Limb (tissue), 2 donors: ENCODE results near the gene ATG5.

ENCODE experiments used
- DNase-seq, 2 donors: peaks; one replicate each; pipeline ENCODE4 v3.0.0-alpha.2; 2016; ENCODE audit errors: extremely low spot score in 2 of 2

The ATG5 gene

GRCh38 chr6:106182455-106182854 is 143.1 kb downstream of the ATG5 start:
- DNase-seq, result no peak

GRCh38 chr6:106181664-106182418 is 143.7 kb downstream of the ATG5 start:
- no peak for DNase-seq

GRCh38 chr6:106180208-106180607 is 145.4 kb downstream of the ATG5 start:
- no peak for DNase-seq

- no peak for DNase-seq
Measured at GRCh38 chr6:106178900-106179299, 146.7 kb downstream of the ATG5 start.

- DNase-seq, result no peak
Measured at GRCh38 chr6:106177786-106178185, 147.8 kb downstream of the ATG5 start.

- no peak for DNase-seq
Measured at GRCh38 chr6:106173124-106173879, 152.3 kb downstream of the ATG5 start.

GRCh38 chr6:106170030-106170791 is 155.3 kb downstream of the ATG5 start:
- DNase-seq, result no peak

GRCh38 chr6:106169517-106169916 is 156.0 kb downstream of the ATG5 start:
- DNase-seq, result no peak

GRCh38 chr6:106168097-106168888 is 157.3 kb downstream of the ATG5 start:
- DNase-seq, result no peak

GRCh38 chr6:106167096-106167814 is 158.3 kb downstream of the ATG5 start:
- no peak for DNase-seq

GRCh38 chr6:106165885-106166485 is 159.6 kb downstream of the ATG5 start:
- DNase-seq, result no peak

- peak in 1 of 2 donors; percentile 42 for DNase-seq
Measured at GRCh38 chr6:106163966-106164877, 161.3 kb downstream of the ATG5 start.

- DNase-seq, result no peak
Measured at GRCh38 chr6:106163446-106163965, 162.1 kb downstream of the ATG5 start.

- DNase-seq, result no peak
Measured at GRCh38 chr6:106162921-106163320, 162.6 kb downstream of the ATG5 start.

GRCh38 chr6:106161893-106162292 is 163.7 kb downstream of the ATG5 start:
- DNase-seq, result no peak

GRCh38 chr6:106161311-106161874 is 164.2 kb downstream of the ATG5 start:
- no peak for DNase-seq

GRCh38 chr6:106160189-106160588 is 165.4 kb downstream of the ATG5 start:
- no peak for DNase-seq

GRCh38 chr6:106159531-106159940 is 166.0 kb downstream of the ATG5 start:
- no peak for DNase-seq

GRCh38 chr6:106158816-106159215 is 166.7 kb downstream of the ATG5 start:
- DNase-seq, result no peak
